HG03442 (cell line): ENCODE results near the gene CUTA.

Experiments
- ATAC-seq: cut with Tn5 transposase; IDR thresholded peaks from one replicate; pipeline ENCODE4 v1.9.1; 2021; ENCODE audit warnings: mild to moderate bottlenecking, moderate library complexity; ENCODE audit not compliant: unreplicated experiment

The CUTA gene

GRCh38 chr6:33424855-33425667 lies 7.2 kb upstream of the CUTA start:
- no peak for ATAC-seq

GRCh38 chr6:33423777-33424176 lies 5.9 kb upstream of the CUTA start:
- ATAC-seq = no peak

GRCh38 chr6:33421344-33421643 lies 3.4 kb upstream of the CUTA start:
- no peak for ATAC-seq

- no peak for ATAC-seq
Measured at GRCh38 chr6:33420491-33421343, 2.8 kb upstream of the CUTA start.

- ATAC-seq = no peak
Measured at GRCh38 chr6:33419580-33420490, 1.9 kb upstream of the CUTA start, which contains the start of gene SYNGAP1. Gene SYNGAP1, plus strand, starts transcription at chr6:33420065. Its CDS starts 200 bp downstream, at chr6:33420265.

GRCh38 chr6:33418690-33419291 lies 884 bp upstream of the CUTA start:
- ATAC-seq = no peak

GRCh38 chr6:33417128-33417902 lies 592 bp downstream of the CUTA start:
- ATAC-seq = no peak

- no peak for ATAC-seq
Measured at GRCh38 chr6:33416386-33417127, 1.4 kb downstream of the CUTA start.

GRCh38 chr6:33415831-33416230 lies 2.1 kb downstream of the CUTA start:
- ATAC-seq = no peak

- no peak for ATAC-seq
Measured at GRCh38 chr6:33414592-33415271, 3.2 kb downstream of the CUTA start.

GRCh38 chr6:33413241-33414120 lies 4.4 kb downstream of the CUTA start:
- ATAC-seq = no peak

GRCh38 chr6:33412140-33413009 lies 5.5 kb downstream of the CUTA start:
- no peak for ATAC-seq

- ATAC-seq = no peak
Measured at GRCh38 chr6:33411632-33412005, 6.3 kb downstream of the CUTA start.

- ATAC-seq = peak; percentile 10
Measured at GRCh38 chr6:33410711-33411631, 6.9 kb downstream of the CUTA start, which contains the start of gene PHF1. Gene PHF1, plus strand, starts transcription at chr6:33411014. Its CDS starts 1,250 bp downstream, at chr6:33412264.

GRCh38 chr6:33410050-33410710 lies 7.7 kb downstream of the CUTA start:
- peak; percentile 78 for ATAC-seq
